Smooth muscle cell (in vitro differentiated cells): ENCODE results near the gene SLFN11. TPM values are rescaled to one million over a fixed set of nuclear protein-coding genes. Genes with fewer than 3 reads are reported as not detected.

ENCODE experiments used
- DNase-seq: peaks from one replicate; lab custom pipeline; 2025; ENCODE audit not compliant: unreplicated experiment; lab: John Stamatoyannopoulos, UW
- H2AFZ ChIP-seq: fragments of 200-600 bp; sonication (generic); 2 replicates; pipeline ENCODE4 v1.6.0; 2016; ENCODE audit warnings: antibody characterized with exemption, low read depth, mild to moderate bottlenecking
- H3F3A ChIP-seq: fragments of 200-600 bp; sonication (generic); 2 replicates; pipeline ENCODE4 v1.6.0; 2017; ENCODE audit warnings: antibody characterized with exemption, low read depth
- H3K27ac ChIP-seq: fragments of 200-600 bp; sonication (generic); 2 replicates; pipeline ENCODE4 v1.5.1; 2016; ENCODE audit warnings: low read depth, mild to moderate bottlenecking
- H3K27me3 ChIP-seq: fragments of 200-600 bp; sonication (generic); 2 replicates; pipeline ENCODE4 v1.6.1; 2016; ENCODE audit warnings: low read depth, mild to moderate bottlenecking
- H3K36me3 ChIP-seq: fragments of 200-600 bp; sonication (generic); 2 replicates; pipeline ENCODE4 v1.5.1; 2016; ENCODE audit warnings: low read depth
- H3K4me1 ChIP-seq: fragments of 200-600 bp; sonication (generic); 2 replicates; pipeline ENCODE4 v1.5.1; 2016; ENCODE audit warnings: low read depth
- H3K4me2 ChIP-seq: fragments of 200-600 bp; sonication (generic); 2 replicates; pipeline ENCODE4 v1.6.0; 2016; ENCODE audit warnings: mild to moderate bottlenecking
- H3K4me3 ChIP-seq: fragments of 200-600 bp; sonication (generic); 2 replicates; pipeline ENCODE4 v1.5.1; 2016; ENCODE audit warnings: mild to moderate bottlenecking
- H3K79me2 ChIP-seq: fragments of 200-600 bp; sonication (generic); 2 replicates; pipeline ENCODE4 v1.6.0; 2016; ENCODE audit warnings: low read depth, mild to moderate bottlenecking
- H3K9ac ChIP-seq: fragments of 200-600 bp; sonication (generic); 2 replicates; pipeline ENCODE4 v1.6.0; 2016; ENCODE audit warnings: low read depth
- H3K9me3 ChIP-seq: fragments of 200-600 bp; sonication (generic); replicated peaks from 2 replicates; pipeline ENCODE4 v1.5.1; 2016; ENCODE audit warnings: low read depth
- H4K20me1 ChIP-seq: fragments of 200-600 bp; sonication (generic); 2 replicates; pipeline ENCODE4 v1.6.0; 2016; ENCODE audit warnings: low read depth
- CTCF ChIP-seq: fragments of 200-600 bp; sonication (generic); IDR thresholded peaks from 2 replicates; pipeline ENCODE4 v1.5.1; 2017; ENCODE audit warnings: borderline replicate concordance, mild to moderate bottlenecking, antibody characterized with exemption; ENCODE audit not compliant: insufficient read depth, poor library complexity, severe bottlenecking
- WGBS: methylation state at CpG from one replicate; pipeline ENCODE4 v1.1.7; 2016; ENCODE audit warnings: low lambda C conversion rate; 5-methylcytosine and 5-hydroxymethylcytosine counted together
- polyA plus RNA-seq: library from polyadenylated mRNA; unstranded; fragments of >200 nt; fragmentation: Nextera tagmentation; extraction: Ambion mirVana; gene quantifications from 2 replicates; pipeline ENCODE4 v1.2.1, GENCODE V29; 2016
- total RNA-seq: library from RNA; depleted of rRNA; stranded (reverse); fragments of >200 nt; gene quantifications from 2 replicates; pipeline ENCODE4 v1.2.3, GENCODE V29; 2014

The SLFN11 gene
- total and polyA plus RNA-seq, 2 experiments from 2014 or later = 1.8 to 4.3 TPM

- H3K4me3 ChIP-seq = no peak overlapping the region
- no peak for TF ChIP-seq CTCF
- H3K9me3 ChIP-seq = no peaks in the 10 kb centered on the region
- no peaks in the 10 kb centered on the region for H3K36me3 ChIP-seq
- no peaks in the 10 kb centered on the region for H3K4me1 ChIP-seq
- H2AFZ ChIP-seq = no peak overlapping the region
- H4K20me1 ChIP-seq = no peaks in the 10 kb centered on the region
- H3K4me2 ChIP-seq = no peak overlapping the region
- H3F3A ChIP-seq = no peaks in the 10 kb centered on the region
- no peak for DNase-seq
- no peaks in the 10 kb centered on the region for H3K27me3 ChIP-seq
- 78% methylated on average over 1 of the region's 1 CpG for WGBS
- H3K79me2 ChIP-seq = no peaks in the 10 kb centered on the region
- no peak overlapping the region for H3K27ac ChIP-seq
- no peak overlapping the region for H3K9ac ChIP-seq
Measured at GRCh38 chr17:35322749-35323148, 50.7 kb downstream of the SLFN11 start.

- Histone ChIP-seq H3K79me2 (no peaks in the 10 kb centered on the region), H3K27ac (no peak overlapping the region), H3F3A (no peaks in the 10 kb centered on the region), H3K4me3 (no peak overlapping the region), H3K4me2 (no peak overlapping the region), H3K36me3 (no peaks in the 10 kb centered on the region), H4K20me1 (no peaks in the 10 kb centered on the region), H3K27me3 (no peaks in the 10 kb centered on the region), H3K9me3 (no peaks in the 10 kb centered on the region), H3K9ac (no peak overlapping the region), H2AFZ (no peak overlapping the region), H3K4me1 (no peaks in the 10 kb centered on the region)
- WGBS = 85% methylated on average over 2 of the region's 2 CpGs
- DNase-seq = no peak
- no peak for TF ChIP-seq CTCF
Measured at GRCh38 chr17:35315971-35316370, 57.5 kb downstream of the SLFN11 start.

- Histone ChIP-seq H3K4me1 (no peaks in the 10 kb centered on the region), H3K9ac (no peak overlapping the region), H3F3A (no peaks in the 10 kb centered on the region), H4K20me1 (no peaks in the 10 kb centered on the region), H3K79me2 (no peaks in the 10 kb centered on the region), H3K36me3 (no peaks in the 10 kb centered on the region), H3K4me3 (no peak overlapping the region), H2AFZ (no peak overlapping the region), H3K4me2 (no peak overlapping the region), H3K27me3 (no peaks in the 10 kb centered on the region), H3K9me3 (no peaks in the 10 kb centered on the region), H3K27ac (no peak overlapping the region)
- 63% methylated on average over 5 of the region's 5 CpGs for WGBS
- no peak for DNase-seq
- no peak for TF ChIP-seq CTCF
Measured at GRCh38 chr17:35315283-35315682, 58.1 kb downstream of the SLFN11 start.

DNA sequence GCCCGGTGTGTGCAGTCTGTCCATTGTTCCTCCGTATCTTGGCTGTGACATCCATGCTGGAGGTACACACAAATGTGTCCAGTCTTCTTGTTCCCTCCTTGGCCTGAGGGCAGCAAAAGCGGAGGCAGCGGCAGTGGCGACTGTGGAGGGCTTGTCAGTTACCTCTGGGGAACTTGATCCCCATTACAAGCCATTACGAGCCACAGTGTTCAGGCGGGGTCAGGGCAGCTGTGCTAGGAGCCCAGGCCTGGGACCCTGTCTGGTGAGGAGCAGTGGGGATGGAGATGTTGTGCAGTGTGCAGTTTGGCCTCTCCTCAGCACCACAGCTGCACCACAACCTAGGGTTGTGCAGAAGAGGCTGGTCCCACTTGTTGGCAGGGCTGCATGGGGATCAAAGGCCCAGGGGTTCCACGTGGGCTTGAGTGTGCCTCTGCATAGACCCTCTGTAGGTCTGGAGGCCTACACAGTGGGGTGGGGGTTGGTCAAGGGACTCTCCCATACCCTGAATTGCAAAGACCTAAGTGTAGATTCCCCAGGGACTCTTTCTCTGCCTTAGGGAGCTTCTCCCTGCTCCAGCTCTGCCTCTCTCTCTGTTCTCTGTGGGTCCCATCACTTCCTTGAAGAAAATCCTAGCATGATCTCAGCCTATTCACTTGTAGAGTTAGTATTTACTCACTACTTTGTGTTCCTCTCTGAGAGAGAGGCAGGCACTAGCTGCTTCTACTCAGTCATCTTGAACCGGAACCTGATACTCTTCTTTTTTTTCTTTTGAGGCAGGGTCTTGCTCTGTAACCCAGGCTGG, 58.8 kb downstream of the SLFN11 start:
- Histone ChIP-seq H3F3A (no peaks in the 10 kb centered on the region), H3K9ac (no peak overlapping the region), H3K4me2 (no peak overlapping the region), H3K4me1 (no peaks in the 10 kb centered on the region), H3K27me3 (no peaks in the 10 kb centered on the region), H3K27ac (no peak overlapping the region), H2AFZ (no peak overlapping the region), H4K20me1 (no peaks in the 10 kb centered on the region), H3K9me3 (no peaks in the 10 kb centered on the region), H3K36me3 (no peaks in the 10 kb centered on the region), H3K79me2 (no peaks in the 10 kb centered on the region), H3K4me3 (no peak overlapping the region)
- DNase-seq = no peak
- TF ChIP-seq CTCF = no peak
- 78% methylated on average over 9 of the region's 9 CpGs for WGBS
